Measurements from ENCODE around the gene NR1H2. TPM values are rescaled to one million over a fixed set of nuclear protein-coding genes. Genes with fewer than 3 reads are reported as not detected.

The NR1H2 gene
- total and polyA plus RNA-seq, 12 donors, result 64.0 to 125 (median 74.9) TPM

- Histone ChIP-seq H3K4me3 (peak overlapping the region in 8 of 10 donors; percentile 65 to 99 (median 88)), H3K36me3 (peaks cover 3 to 49% (median 38%) of the 10 kb centered on the region in 9 donors), H3K27me3 (no peaks in the 10 kb centered on the region), H3K9me3 (no peaks in the 10 kb centered on the region), H3K4me1 (peaks cover 7 to 42% (median 19%) of the 10 kb centered on the region in 9 donors), H3K27ac (peak overlapping the region in 4 of 10 donors; percentile 97 to 99 (median 98))
- TF ChIP-seq, protein P1, sequence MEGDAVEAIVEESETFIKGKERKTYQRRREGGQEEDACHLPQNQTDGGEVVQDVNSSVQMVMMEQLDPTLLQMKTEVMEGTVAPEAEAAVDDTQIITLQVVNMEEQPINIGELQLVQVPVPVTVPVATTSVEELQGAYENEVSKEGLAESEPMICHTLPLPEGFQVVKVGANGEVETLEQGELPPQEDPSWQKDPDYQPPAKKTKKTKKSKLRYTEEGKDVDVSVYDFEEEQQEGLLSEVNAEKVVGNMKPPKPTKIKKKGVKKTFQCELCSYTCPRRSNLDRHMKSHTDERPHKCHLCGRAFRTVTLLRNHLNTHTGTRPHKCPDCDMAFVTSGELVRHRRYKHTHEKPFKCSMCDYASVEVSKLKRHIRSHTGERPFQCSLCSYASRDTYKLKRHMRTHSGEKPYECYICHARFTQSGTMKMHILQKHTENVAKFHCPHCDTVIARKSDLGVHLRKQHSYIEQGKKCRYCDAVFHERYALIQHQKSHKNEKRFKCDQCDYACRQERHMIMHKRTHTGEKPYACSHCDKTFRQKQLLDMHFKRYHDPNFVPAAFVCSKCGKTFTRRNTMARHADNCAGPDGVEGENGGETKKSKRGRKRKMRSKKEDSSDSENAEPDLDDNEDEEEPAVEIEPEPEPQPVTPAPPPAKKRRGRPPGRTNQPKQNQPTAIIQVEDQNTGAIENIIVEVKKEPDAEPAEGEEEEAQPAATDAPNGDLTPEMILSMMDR (IDR thresholded peaks at IDR 0.05), result no peak
- DNase-seq, result no peak
- WGBS, 2 donors, result 43 to 59% methylated on average over 7 of the region's 7 CpGs
- intact Hi-C loops (cut with DNase I), result no loop called here
- ATAC-seq, result peak in 6 of 8 donors; percentile 1 to 16 (median 6)
These were observed 799 bp downstream of the NR1H2 start for GRCh38 chr19:50377051-50377461.

GRCh38 chr19:50377517-50377916 is 1.3 kb downstream of the NR1H2 start:
- WGBS, 2 donors, result 71 to 77% methylated on average over 7 to 9 of the region's 9 CpGs
- no peak overlapping the region for H3K4me3 ChIP-seq
- intact Hi-C loops (cut with DNase I), result no loop called here

GRCh38 chr19:50378169-50378862 is 2.1 kb downstream of the NR1H2 start:
- intact Hi-C loops (cut with DNase I), result no loop called here
- TF ChIP-seq, protein P1 (IDR thresholded peaks at IDR 0.05), result no peak
- peaks cover 3 to 60% (median 44%) of the 10 kb centered on the region in 9 donors for H3K36me3 ChIP-seq
- WGBS, 2 donors, result 94% methylated on average over 36 of the region's 36 CpGs
- ATAC-seq (no peak), DNase-seq (no peak)
- H3K27me3 ChIP-seq, result no peaks in the 10 kb centered on the region
- no peaks in the 10 kb centered on the region for H3K9me3 ChIP-seq
- H3K27ac ChIP-seq, result no peak overlapping the region
- H3K4me3 ChIP-seq, result no peak overlapping the region
- H3K4me1 ChIP-seq, result peaks cover 7 to 42% (median 20%) of the 10 kb centered on the region in 9 donors

More at GRCh38 chr19:50377517-50377916, 1.3 kb downstream of the NR1H2 start:
- no peaks in the 10 kb centered on the region for H3K9me3 ChIP-seq
- H3K27me3 ChIP-seq, result no peaks in the 10 kb centered on the region
- peak overlapping the region in 1 of 10 donors; percentile 97 for H3K27ac ChIP-seq
- H3K36me3 ChIP-seq, result peaks cover 3 to 53% (median 43%) of the 10 kb centered on the region in 9 donors
- peaks cover 7 to 42% (median 19%) of the 10 kb centered on the region in 9 donors for H3K4me1 ChIP-seq
- DNase-seq, result no peak
- TF ChIP-seq, protein P1 (IDR thresholded peaks at IDR 0.05), result no peak
- ATAC-seq, result no peak

DNA sequence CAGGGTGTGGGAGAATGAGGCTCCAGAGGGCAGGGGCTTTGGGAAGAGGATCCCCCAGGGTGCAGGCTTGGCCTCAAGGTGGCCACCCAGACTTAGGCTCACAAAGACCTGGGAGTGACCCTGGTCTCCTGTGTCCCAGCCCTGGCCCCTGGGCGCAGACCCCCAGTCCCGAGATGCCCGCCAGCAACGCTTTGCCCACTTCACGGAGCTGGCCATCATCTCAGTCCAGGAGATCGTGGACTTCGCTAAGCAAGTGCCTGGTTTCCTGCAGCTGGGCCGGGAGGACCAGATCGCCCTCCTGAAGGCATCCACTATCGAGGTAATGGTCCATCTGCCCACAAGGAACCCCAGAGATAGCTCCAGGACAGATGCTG is 2.6 kb downstream of the NR1H2 start:
- WGBS, 2 donors, result 94 to 99% methylated on average over 10 of the region's 10 CpGs
- Histone ChIP-seq H3K36me3 (peaks cover 3 to 60% (median 44%) of the 10 kb centered on the region in 9 donors), H3K4me3 (no peak overlapping the region), H3K27ac (no peak overlapping the region), H3K9me3 (no peaks in the 10 kb centered on the region), H3K4me1 (peaks cover 7 to 47% (median 23%) of the 10 kb centered on the region in 9 donors), H3K27me3 (no peaks in the 10 kb centered on the region)
- ATAC-seq (no peak), DNase-seq (no peak)
- TF ChIP-seq, protein P1 (IDR thresholded peaks at IDR 0.05), result no peak
- intact Hi-C loops (cut with DNase I), result no loop called here
